ENCODE data around the gene UBE2G2.

UBE2G2 gene

DNA sequence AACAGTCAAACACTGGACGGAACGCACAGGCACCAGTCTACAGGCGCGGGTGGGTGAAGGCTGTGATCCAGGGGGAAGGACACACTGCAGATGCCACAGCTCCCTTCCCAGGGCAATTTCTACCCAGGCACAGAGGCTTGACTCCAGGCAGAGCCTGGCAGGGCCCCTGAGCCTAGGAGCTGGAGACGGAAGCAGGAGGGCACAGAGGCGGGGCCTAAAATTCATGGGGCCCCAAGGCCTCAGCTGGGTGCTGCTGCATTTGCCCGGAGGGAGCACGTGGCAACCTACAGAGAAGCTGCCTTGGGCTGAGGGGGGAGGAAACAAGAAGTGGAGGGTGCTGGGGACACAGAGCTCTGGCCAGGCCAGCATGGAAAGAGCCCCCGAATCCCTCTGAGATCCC, 41.2 kb downstream of the UBE2G2 start:
- Histone ChIP-seq H3K4me1 (ENCODE audit: control insufficient read depth in 2 of 2, insufficient read depth in 1 of 2, low read depth in 1 of 2, low read length in 2 of 2) (peaks cover 0 to 6% of the 10 kb centered on the region in 2 donors), H3K4me3 (ENCODE audit: low read length in 2 of 2) (no peak overlapping the region), H3K23ac (ENCODE audit: low read depth, low read length, poor library complexity) (no peak overlapping the region), H3K27ac (replicated peaks; ENCODE audit: low read length) (no peak overlapping the region), H3K9ac (ENCODE audit: low read depth, low read length, poor library complexity) (no peak overlapping the region), H3K4ac (ENCODE audit: low read length) (no peak overlapping the region), H2BK15ac (ENCODE audit: low read length) (no peak overlapping the region), H3K9me3 (replicated peaks in 1 of 2; ENCODE audit: control insufficient read depth in 2 of 2, insufficient read depth in 1 of 2, low read depth in 1 of 2, low read length in 2 of 2) (peaks cover 0 to 2% of the 10 kb centered on the region in 2 donors), H3K18ac (ENCODE audit: low read length) (peak overlapping the region; percentile 84), H2BK120ac (ENCODE audit: low read depth, low read length) (no peak overlapping the region), H3K27me3 (ENCODE audit: control insufficient read depth in 3 of 3, insufficient read depth in 3 of 3, low read depth in 1 of 3, low read length in 3 of 3) (no peaks in the 10 kb centered on the region), H3K79me1 (ENCODE audit: low read depth, low read length) (peaks cover 8% of the 10 kb centered on the region), H3K36me3 (replicated peaks in 1 of 2; ENCODE audit: control insufficient read depth in 2 of 2, insufficient read depth in 2 of 2, low read length in 2 of 2) (no peaks in the 10 kb centered on the region), H3K4me2 (ENCODE audit: insufficient read depth, low read length, poor library complexity, severe bottlenecking) (no peak overlapping the region), H4K91ac (ENCODE audit: low read depth, low read length, poor library complexity) (no peak overlapping the region), H2AFZ (ENCODE audit: low read length) (no peak overlapping the region), H2AK5ac (ENCODE audit: low read depth, low read length) (peak overlapping the region; percentile 32), H2BK5ac (ENCODE audit: low read length) (peak overlapping the region; percentile 71), H3K14ac (ENCODE audit: low read length) (no peak overlapping the region), H4K8ac (ENCODE audit: low read depth, low read length) (no peak overlapping the region), H2BK12ac (ENCODE audit: low read length) (no peak overlapping the region)
- WGBS, 2 donors (ENCODE audit: extremely low coverage in 2 of 2, insufficient read length in 2 of 2, insufficient replicate concordance in 1 of 2) = no CpG with 5 or more reads among the region's 9 CpGs
- no peak for DNase-seq (ENCODE audit: low spot score)

DNA sequence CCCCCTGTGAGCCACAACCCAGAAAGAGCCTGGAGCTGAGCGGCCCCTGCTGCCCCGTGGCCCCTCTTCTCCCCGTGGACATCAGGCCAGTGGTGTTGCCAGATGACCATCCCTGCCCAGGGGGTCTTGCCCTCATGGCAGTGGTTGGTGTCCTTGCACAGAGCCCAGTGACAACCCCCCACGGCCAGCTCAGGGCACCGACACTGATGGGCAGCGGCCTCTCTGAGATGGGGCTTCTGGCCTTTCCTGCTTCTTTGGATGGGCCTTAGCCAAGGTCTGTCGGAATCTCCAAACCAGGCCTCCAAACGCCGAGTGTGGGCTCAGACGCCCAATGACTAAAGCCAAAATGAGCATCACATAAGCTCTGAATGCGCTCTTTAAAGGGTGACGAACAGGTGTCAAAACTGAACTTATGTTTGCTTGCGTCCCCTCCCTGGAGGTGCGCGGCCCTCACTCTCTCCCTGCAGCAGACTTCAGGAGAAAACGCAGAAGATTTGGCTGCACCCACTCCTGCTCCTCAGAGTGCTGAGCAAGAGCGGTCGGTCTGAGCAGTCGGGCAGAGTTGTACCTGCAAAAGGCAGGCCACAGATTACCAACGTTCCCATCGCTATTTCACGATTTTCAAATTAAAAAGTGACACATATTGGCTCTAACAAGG, 41.9 kb downstream of the UBE2G2 start:
- Histone ChIP-seq H3K79me1 (ENCODE audit: low read depth, low read length) (peaks cover 7% of the 10 kb centered on the region), H2BK15ac (ENCODE audit: low read length) (no peak overlapping the region), H2BK12ac (ENCODE audit: low read length) (peak overlapping the region; percentile 58), H2BK5ac (ENCODE audit: low read length) (peak overlapping the region; percentile 75), H2AFZ (ENCODE audit: low read length) (no peak overlapping the region), H4K8ac (ENCODE audit: low read depth, low read length) (peak overlapping the region; percentile 43), H2AK5ac (ENCODE audit: low read depth, low read length) (peak overlapping the region; percentile 70), H3K4me2 (ENCODE audit: insufficient read depth, low read length, poor library complexity, severe bottlenecking) (no peak overlapping the region), H3K18ac (ENCODE audit: low read length) (peak overlapping the region; percentile 57), H3K36me3 (replicated peaks in 1 of 2; ENCODE audit: control insufficient read depth in 2 of 2, insufficient read depth in 2 of 2, low read length in 2 of 2) (no peaks in the 10 kb centered on the region), H3K23ac (ENCODE audit: low read depth, low read length, poor library complexity) (peak overlapping the region; percentile 55), H3K4ac (ENCODE audit: low read length) (no peak overlapping the region), H3K14ac (ENCODE audit: low read length) (peak overlapping the region; percentile 71), H4K91ac (ENCODE audit: low read depth, low read length, poor library complexity) (no peak overlapping the region), H2BK120ac (ENCODE audit: low read depth, low read length) (no peak overlapping the region), H3K27me3 (ENCODE audit: control insufficient read depth in 3 of 3, insufficient read depth in 3 of 3, low read depth in 1 of 3, low read length in 3 of 3) (no peaks in the 10 kb centered on the region), H3K9ac (ENCODE audit: low read depth, low read length, poor library complexity) (no peak overlapping the region), H3K4me1 (ENCODE audit: control insufficient read depth in 2 of 2, insufficient read depth in 1 of 2, low read depth in 1 of 2, low read length in 2 of 2) (peaks cover 0 to 3% of the 10 kb centered on the region in 2 donors), H3K4me3 (ENCODE audit: low read length in 2 of 2) (no peak overlapping the region), H3K27ac (replicated peaks; ENCODE audit: low read length) (no peak overlapping the region), H3K9me3 (replicated peaks in 1 of 2; ENCODE audit: control insufficient read depth in 2 of 2, insufficient read depth in 1 of 2, low read depth in 1 of 2, low read length in 2 of 2) (peaks cover 0 to 4% of the 10 kb centered on the region in 2 donors)
- DNase-seq (ENCODE audit: low spot score) = no peak
- WGBS, 2 donors (ENCODE audit: extremely low coverage in 2 of 2, insufficient read length in 2 of 2, insufficient replicate concordance in 1 of 2) = no CpG with 5 or more reads among the region's 22 CpGs

DNA sequence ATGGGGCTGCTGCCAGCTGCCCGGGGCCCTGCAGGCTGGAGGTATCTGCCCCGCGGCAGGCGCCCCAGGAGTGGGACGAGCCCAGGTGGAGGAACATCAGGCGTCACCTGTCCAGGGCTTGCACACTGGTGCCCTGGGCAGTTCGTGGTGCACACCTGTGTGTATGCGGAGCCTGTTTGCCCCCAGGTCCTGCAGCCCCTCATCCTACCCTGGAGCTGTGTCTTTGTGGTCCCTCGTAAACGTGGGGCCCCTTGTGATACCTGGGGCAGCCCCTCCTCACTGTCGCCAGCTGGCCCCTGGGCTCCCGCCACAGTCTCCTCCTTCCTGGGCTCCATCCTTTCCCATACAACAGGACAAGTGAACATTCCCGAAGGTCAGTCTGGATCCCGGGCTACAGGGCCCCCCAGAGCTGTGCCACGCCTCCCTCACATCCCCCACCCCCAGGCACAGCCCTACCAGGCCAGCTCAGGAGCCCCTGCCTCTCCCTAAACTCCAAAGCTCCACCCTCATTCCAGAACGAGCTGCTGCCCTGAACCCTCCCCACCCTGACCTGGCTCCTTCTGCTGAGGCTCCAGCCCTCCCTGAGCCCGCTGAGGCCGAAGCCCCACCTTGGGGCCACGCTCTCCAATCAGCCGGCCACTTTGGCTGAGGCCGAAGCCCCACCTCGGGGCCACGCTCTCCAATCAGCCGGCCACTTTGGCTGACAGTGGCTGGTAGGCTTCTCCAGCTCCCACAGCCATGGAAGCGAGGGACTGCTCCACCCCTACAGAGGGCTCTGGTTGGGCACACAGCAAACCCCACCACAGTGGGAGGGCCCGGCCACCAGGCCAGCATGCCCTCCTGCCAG, 42.6 kb downstream of the UBE2G2 start:
- H4K8ac ChIP-seq (ENCODE audit: low read depth, low read length) = peak overlapping the region; percentile 43
- H3K4me2 ChIP-seq (ENCODE audit: insufficient read depth, low read length, poor library complexity, severe bottlenecking) = no peak overlapping the region
- peak overlapping the region; percentile 23 for H3K4ac ChIP-seq (ENCODE audit: low read length)
- no peak overlapping the region for H3K4me3 ChIP-seq (ENCODE audit: low read length in 2 of 2)
- H4K91ac ChIP-seq (ENCODE audit: low read depth, low read length, poor library complexity) = peak overlapping the region; percentile 53
- peak overlapping the region; percentile 75 for H2BK5ac ChIP-seq (ENCODE audit: low read length)
- peak overlapping the region; percentile 70 for H2AK5ac ChIP-seq (ENCODE audit: low read depth, low read length)
- no peak for DNase-seq (ENCODE audit: low spot score)
- WGBS, 2 donors (ENCODE audit: extremely low coverage in 2 of 2, insufficient read length in 2 of 2, insufficient replicate concordance in 1 of 2) = no CpG with 5 or more reads among the region's 26 CpGs
- peaks cover 0 to 4% of the 10 kb centered on the region in 2 donors for H3K9me3 ChIP-seq (replicated peaks in 1 of 2; ENCODE audit: control insufficient read depth in 2 of 2, insufficient read depth in 1 of 2, low read depth in 1 of 2, low read length in 2 of 2)
- peak overlapping the region; percentile 71 for H3K14ac ChIP-seq (ENCODE audit: low read length)
- H3K18ac ChIP-seq (ENCODE audit: low read length) = peak overlapping the region; percentile 78
- H3K27ac ChIP-seq (replicated peaks; ENCODE audit: low read length) = no peak overlapping the region
- peak overlapping the region; percentile 17 for H2BK120ac ChIP-seq (ENCODE audit: low read depth, low read length)
- H2AFZ ChIP-seq (ENCODE audit: low read length) = no peak overlapping the region
- no peaks in the 10 kb centered on the region for H3K4me1 ChIP-seq (ENCODE audit: control insufficient read depth in 2 of 2, insufficient read depth in 1 of 2, low read depth in 1 of 2, low read length in 2 of 2)
- no peak overlapping the region for H2BK15ac ChIP-seq (ENCODE audit: low read length)
- H3K9ac ChIP-seq (ENCODE audit: low read depth, low read length, poor library complexity) = no peak overlapping the region
- H3K27me3 ChIP-seq (ENCODE audit: control insufficient read depth in 3 of 3, insufficient read depth in 3 of 3, low read depth in 1 of 3, low read length in 3 of 3) = no peaks in the 10 kb centered on the region
- peak overlapping the region; percentile 55 for H3K23ac ChIP-seq (ENCODE audit: low read depth, low read length, poor library complexity)
- H2BK12ac ChIP-seq (ENCODE audit: low read length) = peak overlapping the region; percentile 58
- H3K36me3 ChIP-seq (replicated peaks in 1 of 2; ENCODE audit: control insufficient read depth in 2 of 2, insufficient read depth in 2 of 2, low read length in 2 of 2) = no peaks in the 10 kb centered on the region
- peaks cover 5% of the 10 kb centered on the region for H3K79me1 ChIP-seq (ENCODE audit: low read depth, low read length)

DNA sequence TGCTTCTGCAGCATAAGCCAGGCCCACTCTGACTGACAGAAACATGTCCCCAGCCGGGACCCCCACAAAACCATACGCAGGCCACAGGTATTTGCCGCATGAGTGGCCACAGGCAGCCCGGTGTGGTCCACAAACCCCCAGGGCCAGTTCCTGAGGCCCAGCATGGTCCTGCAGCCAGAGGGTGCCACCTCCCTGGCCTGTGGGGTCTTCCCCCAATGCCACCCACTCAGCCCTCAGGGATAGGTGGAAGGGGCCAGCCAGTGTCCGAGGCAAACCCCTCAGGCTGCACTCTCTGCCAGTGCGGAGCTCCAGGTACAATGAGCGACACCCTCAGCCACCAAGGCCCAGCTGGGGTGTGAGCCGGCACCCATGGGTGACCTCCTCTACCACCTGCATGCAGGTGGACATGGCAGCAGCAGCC, 43.5 kb downstream of the UBE2G2 start:
- Histone ChIP-seq H3K18ac (ENCODE audit: low read length) (peak overlapping the region; percentile 72), H4K8ac (ENCODE audit: low read depth, low read length) (peak overlapping the region; percentile 30), H3K27ac (replicated peaks; ENCODE audit: low read length) (no peak overlapping the region), H3K9me3 (replicated peaks in 1 of 2; ENCODE audit: control insufficient read depth in 2 of 2, insufficient read depth in 1 of 2, low read depth in 1 of 2, low read length in 2 of 2) (peaks cover 0 to 4% of the 10 kb centered on the region in 2 donors), H3K27me3 (ENCODE audit: control insufficient read depth in 3 of 3, insufficient read depth in 3 of 3, low read depth in 1 of 3, low read length in 3 of 3) (no peaks in the 10 kb centered on the region), H3K4ac (ENCODE audit: low read length) (no peak overlapping the region), H3K4me1 (ENCODE audit: control insufficient read depth in 2 of 2, insufficient read depth in 1 of 2, low read depth in 1 of 2, low read length in 2 of 2) (no peaks in the 10 kb centered on the region), H3K23ac (ENCODE audit: low read depth, low read length, poor library complexity) (no peak overlapping the region), H3K14ac (ENCODE audit: low read length) (no peak overlapping the region), H2BK5ac (ENCODE audit: low read length) (peak overlapping the region; percentile 55), H3K9ac (ENCODE audit: low read depth, low read length, poor library complexity) (no peak overlapping the region), H2BK12ac (ENCODE audit: low read length) (no peak overlapping the region), H2BK15ac (ENCODE audit: low read length) (no peak overlapping the region), H2AK5ac (ENCODE audit: low read depth, low read length) (peak overlapping the region; percentile 79), H3K4me3 (ENCODE audit: low read length in 2 of 2) (no peak overlapping the region), H2BK120ac (ENCODE audit: low read depth, low read length) (no peak overlapping the region), H4K91ac (ENCODE audit: low read depth, low read length, poor library complexity) (no peak overlapping the region), H3K79me1 (ENCODE audit: low read depth, low read length) (no peaks in the 10 kb centered on the region), H3K4me2 (ENCODE audit: insufficient read depth, low read length, poor library complexity, severe bottlenecking) (no peak overlapping the region), H3K36me3 (replicated peaks in 1 of 2; ENCODE audit: control insufficient read depth in 2 of 2, insufficient read depth in 2 of 2, low read length in 2 of 2) (no peaks in the 10 kb centered on the region), H2AFZ (ENCODE audit: low read length) (no peak overlapping the region)
- no CpG with 5 or more reads among the region's 8 CpGs for WGBS, 2 donors (ENCODE audit: extremely low coverage in 2 of 2, insufficient read length in 2 of 2, insufficient replicate concordance in 1 of 2)
- DNase-seq (ENCODE audit: low spot score) = no peak
